ENCODE results near the gene ARL5C. TPM values are rescaled to one million over a fixed set of nuclear protein-coding genes. Genes with fewer than 3 reads are reported as not detected.
"Not testable (repeated sequence)": the region's sequence is repeated elsewhere in the genome, so short reads cannot be mapped to it uniquely, and the experiment has no call there.

Gene ARL5C
- total and polyA plus RNA-seq, 5 experiments from 2014 or later: not detected

GRCh38 chr17:39173526-39174274 lies 7.7 kb upstream of the ARL5C start:
- POLR2A ChIA-PET: interaction anchor here (1.0 to 2.4 kb wide), 5 partner anchors 9 to 213 kb away, joined by 3 to 14 read pairs (median 4); no protein-coding TSS in a partner anchor
- Mint-ChIP-seq H3K9me3 (no peaks in the 10 kb centered on the region), H3K27me3 (peaks cover 0 to 4% (median 0%) of the 10 kb centered on the region in 5 donors), H3K4me1 (peaks cover 16 to 35% (median 28%) of the 10 kb centered on the region in 4 donors), H3K27ac (peak overlapping the region in 5 of 10 donors; percentile 9 to 68 (median 29)), H3K4me3 (no peak overlapping the region), H3K36me3 (peaks cover 0 to 4% (median 0%) of the 10 kb centered on the region in 3 donors)
- ATAC-seq: peak in 1 of 2 donors; percentile 9
- DNase-seq: no peak

- Mint-ChIP-seq H3K4me3 (no peak overlapping the region), H3K4me1 (peaks cover 16 to 35% (median 28%) of the 10 kb centered on the region in 4 donors), H3K27me3 (peaks cover 0 to 6% (median 0%) of the 10 kb centered on the region in 5 donors), H3K36me3 (peaks cover 0 to 4% (median 0%) of the 10 kb centered on the region in 3 donors), H3K9me3 (no peaks in the 10 kb centered on the region), H3K27ac (peak overlapping the region in 4 of 10 donors; percentile 58 to 83 (median 69))
- DNase-seq: peak in 2 of 10 donors; percentile 14 to 22
- peak in 1 of 2 donors; percentile 38 for ATAC-seq
- POLR2A ChIA-PET: interaction anchor here (1.0 to 2.4 kb wide), 2 partner anchors 8 to 191 kb away, joined by 4 to 14 read pairs; no protein-coding TSS in a partner anchor
Observed at GRCh38 chr17:39173080-39173479, 7.1 kb upstream of the ARL5C start.

GRCh38 chr17:39171933-39172332 lies 6.0 kb upstream of the ARL5C start:
- Mint-ChIP-seq H3K9me3 (no peaks in the 10 kb centered on the region), H3K4me3 (no peak overlapping the region), H3K27ac (peak overlapping the region in 2 of 10 donors; percentile 6 to 41), H3K36me3 (no peaks in the 10 kb centered on the region), H3K27me3 (peaks cover 0 to 6% (median 2%) of the 10 kb centered on the region in 5 donors), H3K4me1 (peaks cover 22 to 44% (median 37%) of the 10 kb centered on the region in 4 donors)
- ATAC-seq (no peak), DNase-seq (no peak)
- POLR2A ChIA-PET: interaction anchor here (1.4 kb wide), 1 partner anchor 188 kb away, joined by 4 read pairs; no protein-coding TSS in a partner anchor

- DNase-seq: no peak
- Mint-ChIP-seq H3K4me1 (peaks cover 26 to 51% (median 43%) of the 10 kb centered on the region in 4 donors), H3K9me3 (no peaks in the 10 kb centered on the region), H3K27ac (peak overlapping the region in 1 of 10 donors; percentile 68), H3K4me3 (no peak overlapping the region), H3K36me3 (no peaks in the 10 kb centered on the region), H3K27me3 (peaks cover 3 to 16% (median 7%) of the 10 kb centered on the region in 5 donors)
- POLR2A ChIA-PET: interaction anchor here (0.7 to 1.4 kb wide), 4 partner anchors 13 to 200 kb away, joined by 3 to 5 read pairs (median 4); no protein-coding TSS in a partner anchor
- ATAC-seq: no peak
Observed at GRCh38 chr17:39170558-39170957, 4.6 kb upstream of the ARL5C start.

GRCh38 chr17:39170109-39170508 lies 4.1 kb upstream of the ARL5C start:
- no peak overlapping the region for H3K4me3 Mint-ChIP-seq
- H3K4me1 Mint-ChIP-seq: peaks cover 24 to 48% (median 44%) of the 10 kb centered on the region in 4 donors
- ATAC-seq (no peak), DNase-seq (no peak)
- H3K27ac Mint-ChIP-seq: no peak overlapping the region
- peaks cover 3 to 16% (median 7%) of the 10 kb centered on the region in 5 donors for H3K27me3 Mint-ChIP-seq
- POLR2A ChIA-PET: interaction anchor here (0.7 kb wide), 1 partner anchor 199 kb away, joined by 5 read pairs; no protein-coding TSS in a partner anchor
- no peaks in the 10 kb centered on the region for H3K9me3 Mint-ChIP-seq
- no peaks in the 10 kb centered on the region for H3K36me3 Mint-ChIP-seq

GRCh38 chr17:39169518-39169917 lies 3.6 kb upstream of the ARL5C start:
- ATAC-seq (no peak), DNase-seq (no peak)
- H3K4me3 Mint-ChIP-seq: no peak overlapping the region
- peaks cover 3 to 17% (median 7%) of the 10 kb centered on the region in 5 donors for H3K27me3 Mint-ChIP-seq
- no peaks in the 10 kb centered on the region for H3K36me3 Mint-ChIP-seq
- H3K9me3 Mint-ChIP-seq: no peaks in the 10 kb centered on the region
- no peak overlapping the region for H3K27ac Mint-ChIP-seq
- POLR2A ChIA-PET: interaction anchor here (0.6 kb wide), 1 partner anchor 40 kb away, joined by 3 read pairs; no protein-coding TSS in a partner anchor
- peaks cover 25 to 51% (median 44%) of the 10 kb centered on the region in 4 donors for H3K4me1 Mint-ChIP-seq

GRCh38 chr17:39169101-39169500 lies 3.1 kb upstream of the ARL5C start:
- POLR2A ChIA-PET: interaction anchor here (0.6 to 0.7 kb wide), 2 partner anchors 40 to 123 kb away, joined by 3 read pairs; no protein-coding TSS in a partner anchor
- Mint-ChIP-seq H3K36me3 (no peaks in the 10 kb centered on the region), H3K4me3 (no peak overlapping the region), H3K27ac (no peak overlapping the region), H3K4me1 (peaks cover 25 to 52% (median 45%) of the 10 kb centered on the region in 4 donors), H3K27me3 (peaks cover 3 to 17% (median 7%) of the 10 kb centered on the region in 5 donors), H3K9me3 (no peaks in the 10 kb centered on the region)
- DNase-seq: no peak
- no peak for ATAC-seq

GRCh38 chr17:39168503-39168902 lies 2.5 kb upstream of the ARL5C start:
- H3K9me3 Mint-ChIP-seq, DNase-seq, ATAC-seq, H3K27ac Mint-ChIP-seq, H3K4me3 Mint-ChIP-seq, H3K36me3 Mint-ChIP-seq: not testable (repeated sequence)
- POLR2A ChIA-PET: interaction anchor here (0.6 to 0.7 kb wide), 2 partner anchors 15 to 122 kb away, joined by 3 read pairs; no protein-coding TSS in a partner anchor
- Mint-ChIP-seq H3K4me1 (peaks cover 23 to 50% (median 43%) of the 10 kb centered on the region in 4 donors), H3K27me3 (peaks cover 3 to 17% (median 7%) of the 10 kb centered on the region in 5 donors)

GRCh38 chr17:39167476-39167875 lies 1.5 kb upstream of the ARL5C start:
- H3K27ac Mint-ChIP-seq: peak overlapping the region in 1 of 10 donors; percentile 31
- POLR2A ChIA-PET: interaction anchor here (0.6 to 3.9 kb wide), 4 partner anchors 32 to 402 kb away, joined by 3 to 23 read pairs (median 5); partner anchors contain the start of gene RPL19

GRCh38 chr17:39166437-39167335 lies 725 bp upstream of the ARL5C start:
- Mint-ChIP-seq H3K4me3 (peak overlapping the region in 9 of 10 donors; percentile 17 to 93 (median 62)), H3K27ac (peak overlapping the region in 1 of 10 donors; percentile 28), H3K9me3 (no peaks in the 10 kb centered on the region), H3K36me3 (no peaks in the 10 kb centered on the region), H3K4me1 (peaks cover 12 to 34% (median 25%) of the 10 kb centered on the region in 4 donors), H3K27me3 (peaks cover 3 to 17% (median 7%) of the 10 kb centered on the region in 5 donors)
- POLR2A ChIA-PET: interaction anchor here (0.6 to 3.9 kb wide), 4 partner anchors 33 to 298 kb away, joined by 3 to 23 read pairs (median 4); partner anchors contain the start of gene RPL19
- DNase-seq: no peak
- ATAC-seq: no peak

More at GRCh38 chr17:39167476-39167875, 1.5 kb upstream of the ARL5C start:
- H3K27me3 Mint-ChIP-seq: peaks cover 3 to 17% (median 7%) of the 10 kb centered on the region in 5 donors
- H3K4me1 Mint-ChIP-seq: peaks cover 18 to 41% (median 32%) of the 10 kb centered on the region in 4 donors
- no peaks in the 10 kb centered on the region for H3K9me3 Mint-ChIP-seq
- H3K4me3 Mint-ChIP-seq: peak overlapping the region in 5 of 10 donors; percentile 13 to 87 (median 42)
- ATAC-seq (no peak), DNase-seq (no peak)
- H3K36me3 Mint-ChIP-seq: no peaks in the 10 kb centered on the region

- Mint-ChIP-seq H3K27ac (peak overlapping the region in 8 of 10 donors; percentile 17 to 82 (median 48)), H3K36me3 (no peaks in the 10 kb centered on the region), H3K9me3 (no peaks in the 10 kb centered on the region), H3K27me3 (peaks cover 3 to 17% (median 7%) of the 10 kb centered on the region in 5 donors), H3K4me1 (peaks cover 12 to 34% (median 23%) of the 10 kb centered on the region in 4 donors), H3K4me3 (peak overlapping the region; percentile 87 to 97 (median 95))
- POLR2A ChIA-PET: interaction anchor here (0.6 to 3.9 kb wide), 10 partner anchors 8 to 312 kb away, joined by 3 to 29 read pairs (median 3); partner anchors contain the start of genes RPL19 and RPL23
- no peak for DNase-seq
- ATAC-seq: peak; percentile 36 to 56
Observed at GRCh38 chr17:39165178-39165840, 652 bp downstream of the ARL5C start.

Data from naive thymus-derived CD8-positive, alpha-beta T cell (primary cell).